Tibial artery (tissue), 4 donors: Measurements from ENCODE around the gene DLGAP1.

Experiments used
- DNase-seq, 2 donors: peaks; one replicate each; pipeline ENCODE4 v3.0.0-alpha.2; 2019
- H3K27ac ChIP-seq, 2 donors: fragments of 200-600 bp; sonication (generic) in 1 of 2; 1 replicate in 1 of 2; 2 replicates in 1 of 2; pipeline ENCODE4 v1.5.1; 2018 to 2019; ENCODE audit warnings: mild to moderate bottlenecking in 1 of 2
- H3K27me3 ChIP-seq, 2 donors: fragments of 200-600 bp; sonication (generic) in 1 of 2; one replicate each; pipeline versions ENCODE4 v1.5.1 to v1.6.0; 2016 to 2019
- H3K36me3 ChIP-seq, 3 donors: fragments of 200-600 bp; sonication (generic) in 2 of 3; one replicate each; pipeline ENCODE4 v1.5.1; 2016 to 2019; ENCODE audit warnings: mild to moderate bottlenecking in 2 of 3
- H3K4me1 ChIP-seq, 4 donors: fragments of 200-600 bp; sonication (generic) in 2 of 4; 1 replicate in 3 of 4; 2 replicates in 1 of 4; pipeline ENCODE4 v1.5.1; 2016 to 2019
- H3K4me3 ChIP-seq, 2 donors: fragments of 200-600 bp; sonication (generic) in 1 of 2; 1 replicate in 1 of 2; 2 replicates in 1 of 2; pipeline ENCODE4 v1.5.1; 2018 to 2019; ENCODE audit warnings: mild to moderate bottlenecking in 2 of 2
- H3K9me3 ChIP-seq, 3 donors: fragments of 200-600 bp; sonication (generic) in 1 of 3; one replicate each; pipeline ENCODE4 v1.5.1; 2016 to 2019
- CTCF ChIP-seq, 2 experiments: fragments of 200-600 bp in 1 of 2; fragments of 450-650 bp in 1 of 2; IDR thresholded peaks; one replicate each; pipeline ENCODE4 v1.5.1; 2017 to 2019; ENCODE audit warnings: antibody characterized with exemption in 2 of 2, mild to moderate bottlenecking in 1 of 2, moderate library complexity in 1 of 2
- intact Hi-C: fragments of 100-400 bp; cut with DNase I; formaldehyde crosslinking; loops from one replicate; pipeline ENCODE4 v1.15.0; 2023; ENCODE audit warnings: low total_unique reads

The DLGAP1 gene

GRCh38 chr18:3455907-3456685 is 999.0 kb downstream of the DLGAP1 start:
- no peak for TF ChIP-seq CTCF (IDR thresholded peaks at IDR 0.05)
- no peak overlapping the region for H3K27ac ChIP-seq
- no peaks in the 10 kb centered on the region for H3K27me3 ChIP-seq
- intact Hi-C loops, result loop anchor here (5.0 to 10.0 kb wide), 3 partner anchors 169 to 999 kb away; partner anchors contain the start of gene DLGAP1
- DNase-seq, result no peak
- peaks cover 35 to 49% (median 44%) of the 10 kb centered on the region in 3 donors for H3K36me3 ChIP-seq
- peaks cover 0 to 49% (median 25%) of the 10 kb centered on the region in 4 donors for H3K4me1 ChIP-seq
- H3K4me3 ChIP-seq, result no peak overlapping the region
- no peaks in the 10 kb centered on the region for H3K9me3 ChIP-seq

- DNase-seq, result no peak
- intact Hi-C loops, result loop anchor here (5.0 to 10.0 kb wide), 3 partner anchors 168 to 1000 kb away; partner anchors contain the start of gene DLGAP1
- Histone ChIP-seq H3K9me3 (no peaks in the 10 kb centered on the region), H3K27ac (peak overlapping the region; percentile 27 to 99), H3K4me3 (peak overlapping the region in 1 of 2 donors; percentile 89), H3K36me3 (peaks cover 28 to 40% (median 36%) of the 10 kb centered on the region in 3 donors), H3K4me1 (peaks cover 0 to 49% (median 25%) of the 10 kb centered on the region in 4 donors), H3K27me3 (no peaks in the 10 kb centered on the region)
- no peak for TF ChIP-seq CTCF (IDR thresholded peaks at IDR 0.05)
Observed at GRCh38 chr18:3455090-3455635, 999.9 kb downstream of the DLGAP1 start.

GRCh38 chr18:3454365-3455089 is 1000.6 kb downstream of the DLGAP1 start:
- DNase-seq, result no peak
- Histone ChIP-seq H3K36me3 (peaks cover 28 to 36% (median 36%) of the 10 kb centered on the region in 3 donors), H3K9me3 (no peaks in the 10 kb centered on the region), H3K27me3 (no peaks in the 10 kb centered on the region), H3K4me3 (peak overlapping the region; percentile 72 to 89), H3K27ac (peak overlapping the region; percentile 98 to 99), H3K4me1 (peaks cover 0 to 48% (median 25%) of the 10 kb centered on the region in 4 donors)
- TF ChIP-seq CTCF (IDR thresholded peaks at IDR 0.05), result peak; percentile 60 to 63
- intact Hi-C loops, result loop anchor here (5.0 to 10.0 kb wide), 3 partner anchors 167 to 1000 kb away; partner anchors contain the start of gene DLGAP1

- Histone ChIP-seq H3K36me3 (peaks cover 26 to 28% (median 28%) of the 10 kb centered on the region in 3 donors), H3K9me3 (no peaks in the 10 kb centered on the region), H3K4me3 (peak overlapping the region; percentile 72 to 89), H3K27me3 (no peaks in the 10 kb centered on the region), H3K4me1 (peaks cover 0 to 41% (median 22%) of the 10 kb centered on the region in 4 donors), H3K27ac (peak overlapping the region; percentile 98 to 99)
- intact Hi-C loops, result loop anchor here (10.0 kb wide), 2 partner anchors 211 to 1001 kb away; partner anchors contain the start of gene DLGAP1
- peak; percentile 83 for DNase-seq
- no peak for TF ChIP-seq CTCF (IDR thresholded peaks at IDR 0.05)
Observed at GRCh38 chr18:3453540-3454364, 1001.4 kb downstream of the DLGAP1 start.
